Left lung (tissue), 14 donors: Measurements from ENCODE around the gene ITM2B. TPM values are rescaled to one million over a fixed set of nuclear protein-coding genes. Genes with fewer than 3 reads are reported as not detected.

ENCODE experiments used
- ATAC-seq: fragments of 200-7000 bp; cut with Tn5 transposase; one replicate; pipeline ENCODE4 v1.9.1; 2020; ENCODE audit warnings: moderate library complexity
- DNase-seq, 4 donors: peaks; one replicate each; pipeline ENCODE4 v3.0.0-alpha.2; 2013 to 2020
- H3K27ac ChIP-seq, 2 donors: fragments of 200-600 bp; sonication (generic) in 1 of 2; one replicate each; pipeline versions ENCODE4 v1.5.0 to v1.8.0; 2020 to 2021
- H3K27me3 ChIP-seq, 2 donors: fragments of 200-600 bp; sonication (generic) in 1 of 2; one replicate each; pipeline versions ENCODE4 v1.5.0 to v1.8.0; 2020 to 2021
- H3K36me3 ChIP-seq, 2 donors: fragments of 200-600 bp; sonication (generic) in 1 of 2; one replicate each; pipeline versions ENCODE4 v1.5.0 to v1.8.0; 2020 to 2021
- H3K4me1 ChIP-seq, 2 donors: fragments of 200-600 bp; one replicate each; pipeline ENCODE4 v1.8.0; 2021
- H3K4me3 ChIP-seq, 2 donors: fragments of 200-600 bp; sonication (generic) in 1 of 2; one replicate each; pipeline versions ENCODE4 v1.5.0 to v1.8.0; 2020 to 2021; ENCODE audit warnings: mild to moderate bottlenecking in 1 of 2
- H3K9me3 ChIP-seq, 2 donors: fragments of 200-600 bp; sonication (generic) in 1 of 2; one replicate each; pipeline versions ENCODE4 v1.5.0 to v1.8.0; 2020 to 2021
- CTCF ChIP-seq, 2 donors: fragments of 200-600 bp; sonication (generic) in 1 of 2; IDR thresholded peaks; one replicate each; pipeline versions ENCODE4 v1.5.0 to v1.8.0; 2021; ENCODE audit warnings: antibody characterized with exemption in 2 of 2
- intact Hi-C, 2 donors: fragments of 100-400 bp; cut with DNase I; formaldehyde crosslinking; loops; one replicate each; pipeline versions ENCODE4 v1.11.2 to v1.14.2; 2022
- long read RNA-seq, 12 donors: library from polyadenylated mRNA in 2 of 12; unstranded in 2 of 12; transcript quantifications; one replicate each; pipeline ENCODE4 v2.0.0 and lab custom pipeline, GENCODE V29; 2019 to 2026
- polyA plus RNA-seq, 6 donors: library from polyadenylated mRNA; unstranded; fragments of 120-200 nt; gene quantifications; one replicate each; pipeline ENCODE4 v1.2.1, GENCODE V29; 2013; ENCODE audit not compliant: insufficient read length in 6 of 6
- total RNA-seq, 2 donors: library from RNA; stranded (reverse); fragmentation: NEBNext Ultra II Directional; extraction: Animal tissue kit (Norgen Biotek cat#: 25700); gene quantifications; one replicate each; pipeline ENCODE4 v1.2.1, GENCODE V29; 2021
- donor health status: DM: no; HTN: yes; CAD: no.
- donor health status: DM: no; HTN: no; CAD: no.

Gene ITM2B
- total RNA-seq (100 to 1,000 TPM; 581 to 609 TPM), polyA plus RNA-seq (100 to 1,000 TPM; 530 to 683 (median 635) TPM)
- long read RNA-seq, donor 1, full-length matches to known transcripts, result 396 of 710 reads
- long read RNA-seq, donor 1, partial matches to known transcripts, result 314 of 710 reads
- long read RNA-seq, donor 1, other reads (novel, unspliced or antisense), result 0 of 710 reads
- long read RNA-seq, donor 2, full-length matches to known transcripts, result 260 of 518 reads
- long read RNA-seq, donor 2, partial matches to known transcripts, result 258 of 518 reads
- long read RNA-seq, donor 2, other reads (novel, unspliced or antisense), result 0 of 518 reads
- long read RNA-seq, donor 3, full-length matches to known transcripts, result 225 of 307 reads
- long read RNA-seq, donor 3, partial matches to known transcripts, result 82 of 307 reads
- long read RNA-seq, donor 3, other reads (novel, unspliced or antisense), result 0 of 307 reads
- long read RNA-seq, donor 4, full-length matches to known transcripts, result 453 of 681 reads
- long read RNA-seq, donor 4, partial matches to known transcripts, result 219 of 681 reads
- long read RNA-seq, donor 4, other reads (novel, unspliced or antisense), result 9 of 681 reads
- long read RNA-seq, donor 5, full-length matches to known transcripts, result 291 of 453 reads
- long read RNA-seq, donor 5, partial matches to known transcripts, result 162 of 453 reads
- long read RNA-seq, donor 5, other reads (novel, unspliced or antisense), result 0 of 453 reads
- long read RNA-seq, donor 6, full-length matches to known transcripts, result 190 of 325 reads
- long read RNA-seq, donor 6, partial matches to known transcripts, result 135 of 325 reads
- long read RNA-seq, donor 6, other reads (novel, unspliced or antisense), result 0 of 325 reads
- long read RNA-seq, donor 7, full-length matches to known transcripts, result 117 of 160 reads
- long read RNA-seq, donor 7, partial matches to known transcripts, result 43 of 160 reads
- long read RNA-seq, donor 7, other reads (novel, unspliced or antisense), result 0 of 160 reads
- long read RNA-seq, donor 8, full-length matches to known transcripts, result 218 of 273 reads
- long read RNA-seq, donor 8, partial matches to known transcripts, result 55 of 273 reads
- long read RNA-seq, donor 8, other reads (novel, unspliced or antisense), result 0 of 273 reads
- long read RNA-seq, donor 9, result 0 reads
- long read RNA-seq, donor 10, full-length matches to known transcripts, result 328 of 388 reads
- long read RNA-seq, donor 10, partial matches to known transcripts, result 57 of 388 reads
- long read RNA-seq, donor 10, other reads (novel, unspliced or antisense), result 3 of 388 reads
- long read RNA-seq, donor 11, full-length matches to known transcripts, result 286 of 505 reads
- long read RNA-seq, donor 11, partial matches to known transcripts, result 219 of 505 reads
- long read RNA-seq, donor 11, other reads (novel, unspliced or antisense), result 0 of 505 reads
- long read RNA-seq, donor 12, full-length matches to known transcripts, result 206 of 276 reads
- long read RNA-seq, donor 12, partial matches to known transcripts, result 70 of 276 reads
- long read RNA-seq, donor 12, other reads (novel, unspliced or antisense), result 0 of 276 reads

DNA sequence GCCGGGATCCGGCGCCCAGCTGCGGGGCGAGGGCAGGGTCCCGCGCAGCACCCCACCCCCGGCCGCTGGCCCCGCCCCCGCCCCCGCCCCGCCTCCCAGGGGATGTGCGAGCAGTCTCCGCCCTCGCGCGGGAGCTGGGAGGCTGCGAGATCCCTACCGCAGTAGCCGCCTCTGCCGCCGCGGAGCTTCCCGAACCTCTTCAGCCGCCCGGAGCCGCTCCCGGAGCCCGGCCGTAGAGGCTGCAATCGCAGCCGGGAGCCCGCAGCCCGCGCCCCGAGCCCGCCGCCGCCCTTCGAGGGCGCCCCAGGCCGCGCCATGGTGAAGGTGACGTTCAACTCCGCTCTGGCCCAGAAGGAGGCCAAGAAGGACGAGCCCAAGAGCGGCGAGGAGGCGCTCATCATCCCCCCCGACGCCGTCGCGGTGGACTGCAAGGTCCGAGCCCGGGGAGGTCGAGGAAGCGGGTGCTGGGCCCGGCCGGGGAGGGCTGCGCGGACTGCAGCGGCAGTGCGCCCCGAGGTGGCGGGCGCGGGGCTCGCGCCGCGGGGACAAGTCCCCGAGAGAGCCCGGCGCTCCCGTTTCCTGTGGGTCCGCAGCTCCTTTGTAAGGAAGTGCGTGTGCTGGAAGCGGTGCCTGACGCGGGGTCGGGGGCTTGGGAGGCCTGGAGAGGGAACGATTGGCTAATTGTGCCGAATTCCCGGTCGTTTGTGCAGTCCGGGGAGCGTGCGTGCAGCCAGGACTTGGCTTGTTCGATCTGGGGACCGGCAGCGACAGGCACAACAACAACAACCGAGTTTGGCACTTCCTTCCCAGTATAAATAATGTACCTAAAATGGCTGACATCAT, at the start of gene ITM2B:
Gene ITM2B (plus strand): TSS at position 161 of the 843 bp plus-strand sequence. CDS start 155 bp downstream, at position 316.
- intact Hi-C loops, result no loop called here
- Histone ChIP-seq H3K27ac (peak within 1 kb of the TSS; percentile 99 to 100), H3K9me3 (no peaks in the 10 kb centered on the region), H3K36me3 (no peaks in the 10 kb centered on the region), H3K4me1 (peaks cover 22 to 46% of the 10 kb centered on the region in 2 donors), H3K27me3 (no peaks in the 10 kb centered on the region), H3K4me3 (peak within 1 kb of the TSS; percentile 68 to 97)
- peak; percentile 76 to 95 (median 87) for DNase-seq
- ATAC-seq, result peak; percentile 92
- peak; percentile 30 to 40 for TF ChIP-seq CTCF (IDR thresholded peaks at IDR 0.05)

DNA sequence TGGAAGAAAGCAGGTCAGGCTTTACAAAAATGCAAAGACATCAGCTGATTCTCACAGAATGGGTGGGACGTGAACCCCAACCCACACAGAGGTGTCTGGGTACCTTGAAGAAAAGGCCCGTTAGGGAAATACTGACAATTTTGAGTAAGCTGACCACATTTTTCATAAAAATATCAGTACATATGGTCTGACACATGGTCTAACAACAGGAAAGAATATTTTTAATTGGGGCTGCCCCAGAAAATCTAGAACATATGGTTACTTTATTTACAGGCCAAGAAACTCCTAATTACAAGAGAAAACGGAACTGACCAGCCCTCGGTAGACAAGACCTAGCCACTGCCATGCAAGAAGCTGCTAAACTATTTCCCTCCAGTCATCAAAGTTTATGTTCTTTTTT, 48.7 kb upstream of the ITM2B start:
- intact Hi-C loops, result no loop called here
- Histone ChIP-seq H3K27me3 (no peaks in the 10 kb centered on the region), H3K27ac (no peak overlapping the region), H3K36me3 (no peaks in the 10 kb centered on the region), H3K4me1 (no peaks in the 10 kb centered on the region), H3K9me3 (no peaks in the 10 kb centered on the region), H3K4me3 (no peak overlapping the region)
- no peak for DNase-seq
- no peak for TF ChIP-seq CTCF (IDR thresholded peaks at IDR 0.05)
- no peak for ATAC-seq

DNA sequence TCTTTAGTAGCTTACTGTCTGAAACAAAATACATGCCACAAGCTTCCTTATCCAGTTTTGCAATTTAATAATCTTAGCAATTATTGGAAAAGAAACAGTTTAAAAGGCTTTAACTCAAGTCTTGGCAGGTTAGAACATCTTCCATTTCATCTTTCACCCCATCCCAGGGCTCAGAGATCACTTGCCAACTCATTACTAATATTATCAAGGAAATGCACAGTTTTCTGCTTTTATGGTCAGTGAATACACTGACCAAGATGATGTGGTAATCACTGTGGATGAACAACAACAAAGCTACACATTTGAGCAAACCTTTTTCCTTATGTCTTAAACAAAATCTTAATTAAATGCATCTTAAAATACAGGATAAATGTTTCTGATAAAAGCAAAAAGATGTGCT, 48.0 kb upstream of the ITM2B start:
- DNase-seq (peak in 2 of 4 donors; percentile 28 to 49), ATAC-seq (no peak)
- Histone ChIP-seq H3K27ac (no peak overlapping the region), H3K4me3 (no peak overlapping the region), H3K36me3 (no peaks in the 10 kb centered on the region), H3K27me3 (no peaks in the 10 kb centered on the region), H3K9me3 (no peaks in the 10 kb centered on the region), H3K4me1 (no peaks in the 10 kb centered on the region)
- no peak for TF ChIP-seq CTCF (IDR thresholded peaks at IDR 0.05)
- intact Hi-C loops, result no loop called here

DNA sequence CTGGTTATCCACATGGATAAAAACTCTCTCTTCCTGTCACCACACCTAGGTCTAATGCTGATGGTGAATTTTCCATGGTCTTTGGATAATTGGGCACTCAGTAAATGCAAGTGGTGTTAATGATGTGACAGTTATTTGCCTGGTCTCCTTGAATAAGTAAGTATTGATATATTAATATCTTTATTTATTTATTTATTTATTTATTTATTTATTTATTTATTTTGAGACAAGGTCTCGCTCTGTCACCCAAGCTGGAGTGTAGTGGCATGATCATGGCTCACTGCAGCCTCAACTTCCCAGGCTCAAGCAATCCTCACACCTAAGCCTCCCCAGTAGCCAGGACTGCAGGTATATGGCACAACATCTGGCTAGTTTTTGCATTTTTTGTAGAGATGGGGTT, 46.3 kb upstream of the ITM2B start:
- no peaks in the 10 kb centered on the region for H3K4me1 ChIP-seq
- intact Hi-C loops, result no loop called here
- DNase-seq (no peak), ATAC-seq (no peak)
- H3K27ac ChIP-seq, result no peak overlapping the region
- no peaks in the 10 kb centered on the region for H3K9me3 ChIP-seq
- no peak for TF ChIP-seq CTCF (IDR thresholded peaks at IDR 0.05)
- H3K27me3 ChIP-seq, result no peaks in the 10 kb centered on the region
- no peak overlapping the region for H3K4me3 ChIP-seq
- no peaks in the 10 kb centered on the region for H3K36me3 ChIP-seq
